ENCODE measurements around the gene HNF4A.

Gene HNF4A

GRCh38 chr20:44414808-44415207, 59.3 kb downstream of the HNF4A start:
- no peaks in the 10 kb centered on the region for H3K9me3 ChIP-seq
- TF ChIP-seq CTCF (IDR thresholded peaks at IDR 0.05; ENCODE audit: low read depth, low read length): no peak
- H3K27me3 ChIP-seq: no peaks in the 10 kb centered on the region
- no peaks in the 10 kb centered on the region for H3K4me1 ChIP-seq
- no peak for DNase-seq
- no peak overlapping the region for H3K4me3 ChIP-seq (ENCODE audit: low read depth, low read length)
- H3K36me3 ChIP-seq: no peaks in the 10 kb centered on the region

GRCh38 chr20:44415833-44416715, 60.6 kb downstream of the HNF4A start:
- Histone ChIP-seq H3K4me1 (no peaks in the 10 kb centered on the region), H3K36me3 (no peaks in the 10 kb centered on the region), H3K4me3 (ENCODE audit: low read depth, low read length) (no peak overlapping the region), H3K27me3 (no peaks in the 10 kb centered on the region), H3K9me3 (no peaks in the 10 kb centered on the region)
- TF ChIP-seq CTCF (IDR thresholded peaks at IDR 0.05; ENCODE audit: low read depth, low read length): no peak
- no peak for DNase-seq

- no peak for TF ChIP-seq CTCF (IDR thresholded peaks at IDR 0.05; ENCODE audit: low read depth, low read length)
- DNase-seq: no peak
- no peaks in the 10 kb centered on the region for H3K27me3 ChIP-seq
- H3K36me3 ChIP-seq: no peaks in the 10 kb centered on the region
- H3K4me1 ChIP-seq: no peaks in the 10 kb centered on the region
- no peak overlapping the region for H3K4me3 ChIP-seq (ENCODE audit: low read depth, low read length)
- H3K9me3 ChIP-seq: no peaks in the 10 kb centered on the region
Observed at GRCh38 chr20:44418069-44418905, 62.8 kb downstream of the HNF4A start.

GRCh38 chr20:44419131-44419844, 63.8 kb downstream of the HNF4A start:
- no peaks in the 10 kb centered on the region for H3K4me1 ChIP-seq
- no peak overlapping the region for H3K4me3 ChIP-seq (ENCODE audit: low read depth, low read length)
- no peaks in the 10 kb centered on the region for H3K36me3 ChIP-seq
- no peak for DNase-seq
- peaks cover 4% of the 10 kb centered on the region for H3K27me3 ChIP-seq
- TF ChIP-seq CTCF (IDR thresholded peaks at IDR 0.05; ENCODE audit: low read depth, low read length): no peak
- no peaks in the 10 kb centered on the region for H3K9me3 ChIP-seq

- TF ChIP-seq CTCF (IDR thresholded peaks at IDR 0.05; ENCODE audit: low read depth, low read length): no peak
Observed at GRCh38 chr20:44420497-44420896, 65.0 kb downstream of the HNF4A start.

More at GRCh38 chr20:44420497-44420896, 65.0 kb downstream of the HNF4A start:
- Histone ChIP-seq H3K4me1 (no peaks in the 10 kb centered on the region), H3K36me3 (no peaks in the 10 kb centered on the region), H3K9me3 (no peaks in the 10 kb centered on the region), H3K27me3 (peaks cover 6% of the 10 kb centered on the region), H3K4me3 (ENCODE audit: low read depth, low read length) (no peak overlapping the region)
- no peak for DNase-seq
